ENCODE results near the gene GBGT1. TPM values are rescaled to one million over a fixed set of nuclear protein-coding genes. Genes with fewer than 3 reads are reported as not detected.
A peak's percentile ranks its signal among the peaks of the same experiment; 100 is the strongest.
"Not testable (repeated sequence)": the region's sequence is repeated elsewhere in the genome, so short reads cannot be mapped to it uniquely, and the experiment has no call there.

GBGT1 gene
- total RNA-seq, 1 donor from 2014 or later = 3.4 TPM

DNA sequence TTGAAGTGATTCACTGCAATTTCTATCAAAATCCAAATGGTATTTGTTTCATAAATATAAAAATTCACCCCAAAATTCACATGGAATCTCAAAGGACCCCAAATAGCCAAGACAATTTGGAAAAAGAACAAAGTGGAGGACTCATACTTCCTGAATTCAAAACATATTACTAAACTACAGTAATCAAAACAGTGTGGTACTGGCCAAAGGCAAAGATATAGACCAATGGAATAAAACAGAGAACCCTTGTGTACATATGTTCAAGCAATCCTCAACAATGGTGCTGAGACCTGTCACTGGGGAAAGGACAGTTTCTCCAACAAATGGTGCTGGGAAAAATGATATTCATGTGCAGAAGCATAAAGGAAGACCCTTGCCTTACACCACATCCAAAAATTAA lies 31.3 kb upstream of the GBGT1 start:
- DNase-seq = no peak

DNA sequence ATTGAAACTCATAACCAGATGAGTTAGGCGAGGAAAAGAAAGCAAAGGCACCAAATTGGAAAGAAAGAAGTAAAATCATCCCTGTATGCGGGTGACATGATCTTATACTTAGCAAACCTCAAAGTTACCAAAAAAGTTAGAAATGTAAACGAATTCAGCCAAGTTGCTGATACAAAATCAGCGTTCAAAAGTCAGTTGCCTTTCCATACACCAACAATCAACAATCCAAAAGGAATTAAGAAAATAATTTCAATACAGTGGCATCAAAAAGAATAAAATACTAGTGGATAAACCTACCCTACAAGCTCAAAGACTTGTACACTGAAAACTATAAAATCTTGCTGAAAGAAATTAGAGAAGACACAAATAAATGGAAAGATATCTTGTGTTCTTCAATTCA lies 30.9 kb upstream of the GBGT1 start:
- no peak for DNase-seq

GRCh38 chr9:133191989-133192388 lies 28.3 kb upstream of the GBGT1 start:
- no peak for DNase-seq

- DNase-seq = no peak
Observed at GRCh38 chr9:133189826-133190225, 26.1 kb upstream of the GBGT1 start.

DNA sequence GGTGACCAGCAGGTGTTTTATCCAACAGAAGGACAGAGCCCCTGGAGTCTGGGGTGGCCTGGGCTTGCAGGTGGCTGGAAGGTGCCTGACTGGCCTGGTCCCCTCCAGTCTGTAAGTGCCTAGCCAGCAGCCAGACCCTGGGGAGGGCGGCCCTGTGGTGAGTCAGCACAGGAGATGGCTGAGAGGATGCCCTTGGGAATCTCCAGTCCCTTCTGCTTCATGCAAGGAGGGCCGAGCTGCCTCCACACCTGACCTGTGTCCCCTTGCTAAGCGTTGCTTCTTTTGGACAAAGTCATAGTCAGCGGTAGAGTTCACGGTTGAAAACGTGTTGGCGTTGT lies 25.1 kb upstream of the GBGT1 start:
- no peak for DNase-seq

- DNase-seq = no peak
Observed at GRCh38 chr9:133188006-133188842, 24.5 kb upstream of the GBGT1 start.

GRCh38 chr9:133187561-133188005 lies 23.9 kb upstream of the GBGT1 start:
- DNase-seq = no peak

GRCh38 chr9:133186736-133187135 lies 23.0 kb upstream of the GBGT1 start:
- DNase-seq = no peak

GRCh38 chr9:133184971-133185370 lies 21.3 kb upstream of the GBGT1 start:
- peak; percentile 71 for DNase-seq

DNA sequence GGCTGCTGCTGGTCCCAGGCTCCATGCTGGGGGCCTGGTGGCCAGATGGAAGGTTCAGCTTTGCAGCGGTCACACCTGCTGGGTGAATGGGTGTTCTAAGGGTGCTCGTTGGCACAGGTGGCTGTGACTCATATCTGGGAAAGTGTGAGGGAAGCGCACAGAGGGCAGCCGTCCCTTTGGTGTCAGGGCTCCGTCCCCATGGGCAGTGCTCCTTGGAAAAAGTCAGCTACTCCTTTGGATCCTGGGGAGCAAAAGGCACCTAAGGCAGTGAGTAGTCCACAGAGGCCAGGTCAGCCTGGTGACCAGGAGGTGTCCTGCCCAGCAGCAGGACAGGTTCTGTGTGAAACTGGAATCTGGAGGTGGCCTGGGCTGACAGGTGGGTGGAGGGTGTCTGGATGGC lies 18.4 kb upstream of the GBGT1 start:
- DNase-seq = no peak

GRCh38 chr9:133181561-133181960 lies 17.8 kb upstream of the GBGT1 start:
- no peak for DNase-seq

- no peak for DNase-seq
Observed at GRCh38 chr9:133180953-133181352, 17.2 kb upstream of the GBGT1 start.

GRCh38 chr9:133173056-133173455 lies 9.3 kb upstream of the GBGT1 start:
- no peak for DNase-seq

- no peak for DNase-seq
Observed at GRCh38 chr9:133171161-133171961, 7.6 kb upstream of the GBGT1 start.

GRCh38 chr9:133170716-133171115 lies 7.0 kb upstream of the GBGT1 start:
- DNase-seq = no peak

GRCh38 chr9:133169687-133170086 lies 6.0 kb upstream of the GBGT1 start:
- DNase-seq = not testable (repeated sequence)

GRCh38 chr9:133169102-133169501 lies 5.4 kb upstream of the GBGT1 start:
- no peak for DNase-seq

GRCh38 chr9:133168432-133168831 lies 4.7 kb upstream of the GBGT1 start:
- DNase-seq = no peak

- DNase-seq = no peak
Observed at GRCh38 chr9:133167769-133168168, 4.1 kb upstream of the GBGT1 start.

GRCh38 chr9:133167096-133167730 lies 3.5 kb upstream of the GBGT1 start:
- no peak for DNase-seq

DNA sequence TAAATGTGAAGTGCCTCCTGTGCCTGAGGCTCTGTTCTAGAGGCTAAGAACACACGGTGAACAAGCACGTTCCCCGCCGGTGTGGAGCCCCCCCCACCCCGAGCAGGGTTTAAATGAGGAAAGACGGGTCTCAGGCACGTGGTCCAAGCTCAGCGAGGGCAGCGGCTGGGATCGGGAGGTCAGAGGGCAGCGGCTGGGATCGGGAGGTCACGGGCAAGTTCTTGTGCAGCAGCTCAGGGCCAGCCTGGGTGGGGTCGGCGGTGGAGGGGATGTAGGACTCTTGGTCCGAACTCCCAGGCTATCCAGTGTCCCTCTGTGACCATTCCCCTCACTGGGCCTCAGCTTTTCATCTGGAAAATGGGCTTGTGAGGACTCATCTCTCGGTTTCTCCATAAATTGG lies 2.7 kb upstream of the GBGT1 start:
- DNase-seq = no peak

DNA sequence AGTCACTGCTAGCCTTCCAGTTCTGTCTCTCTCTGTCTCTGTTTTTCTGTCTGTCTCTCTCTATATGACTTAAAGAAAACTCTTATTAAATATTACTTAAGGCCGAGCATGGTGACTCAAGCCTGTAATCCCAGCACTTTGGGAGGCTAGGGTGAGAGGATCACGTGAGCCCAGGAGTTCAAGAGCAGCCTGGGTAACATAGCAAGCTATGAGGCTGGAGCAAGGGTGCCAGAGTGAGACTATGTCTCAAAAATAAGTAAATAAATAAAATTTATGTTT lies 1.7 kb upstream of the GBGT1 start:
- no peak for DNase-seq

GRCh38 chr9:133164191-133164590 lies 477 bp upstream of the GBGT1 start:
- DNase-seq = no peak

All from skin of body (tissue), 2 donors.